ENCODE data around the gene PIH1D2. TPM values are rescaled to one million over a fixed set of nuclear protein-coding genes. Genes with fewer than 3 reads are reported as not detected.
"Not testable (repeated sequence)": the region's sequence is repeated elsewhere in the genome, so short reads cannot be mapped to it uniquely, and the experiment has no call there.

PIH1D2 gene
- total RNA-seq, 2 donors from 2014 or later: 0.82 to 1.0 TPM

DNA sequence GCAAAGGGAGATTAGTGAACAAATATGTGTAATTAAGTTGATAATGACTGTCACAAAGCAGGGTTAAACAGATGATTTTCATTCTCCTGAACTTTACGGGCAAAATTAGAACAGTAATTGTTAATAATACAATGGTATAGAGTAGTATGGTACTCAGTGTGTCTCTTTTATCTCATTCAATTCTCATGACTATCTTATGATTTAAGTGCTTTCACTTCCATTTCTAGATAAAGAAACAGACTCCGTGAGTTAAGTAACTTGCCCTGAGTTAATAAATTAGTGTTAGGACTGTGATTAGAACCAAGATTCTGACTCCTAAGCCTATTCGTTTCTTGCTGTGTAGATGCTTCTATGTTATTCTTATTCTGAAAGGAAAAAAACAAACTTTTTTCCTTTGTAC lies 22.0 kb downstream of the PIH1D2 start:
- H3K9me3 ChIP-seq: no peaks in the 10 kb centered on the region
- no peak overlapping the region for H3K9ac ChIP-seq (ENCODE audit: low read depth in 2 of 2, low read length in 2 of 2)
- no peak for TF ChIP-seq CTCF (IDR thresholded peaks at IDR 0.05)
- H3K4me1 ChIP-seq: no peaks in the 10 kb centered on the region
- DNase-seq: no peak
- H3K27ac ChIP-seq: no peak overlapping the region
- H3K27me3 ChIP-seq: no peaks in the 10 kb centered on the region
- no peak overlapping the region for H3K4me3 ChIP-seq
- intact Hi-C loops (cut with DNase I): no loop called here
- peaks cover 6% of the 10 kb centered on the region for H3K36me3 ChIP-seq

DNA sequence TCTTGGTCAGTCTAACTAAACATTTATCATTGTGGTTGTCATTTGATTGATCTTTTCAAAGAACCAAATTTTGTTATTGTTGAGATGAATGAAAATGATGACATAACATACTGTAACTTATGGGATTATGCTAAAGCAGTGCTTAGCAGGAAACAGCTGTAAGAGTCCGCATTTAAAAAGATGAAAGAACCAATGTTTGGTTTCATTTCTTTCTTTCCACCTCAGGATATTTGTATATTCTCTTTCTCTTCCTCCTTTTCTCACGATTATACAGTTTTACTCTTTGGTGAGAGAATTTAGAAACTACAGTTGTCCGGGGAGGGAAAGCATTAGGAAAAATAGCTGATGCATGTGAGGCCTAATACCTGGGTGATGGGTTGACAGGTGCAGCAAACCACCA lies 23.1 kb downstream of the PIH1D2 start:
- Histone ChIP-seq H3K27me3 (no peaks in the 10 kb centered on the region), H3K9ac (ENCODE audit: low read depth in 2 of 2, low read length in 2 of 2) (no peak overlapping the region), H3K9me3 (no peaks in the 10 kb centered on the region), H3K27ac (no peak overlapping the region), H3K36me3 (peaks cover 6% of the 10 kb centered on the region), H3K4me3 (no peak overlapping the region), H3K4me1 (no peaks in the 10 kb centered on the region)
- no peak for TF ChIP-seq CTCF (IDR thresholded peaks at IDR 0.05)
- intact Hi-C loops (cut with DNase I): no loop called here
- DNase-seq: no peak

- peaks cover 6% of the 10 kb centered on the region for H3K36me3 ChIP-seq
- no peak for TF ChIP-seq CTCF (IDR thresholded peaks at IDR 0.05)
Observed at GRCh38 chr11:112049777-112050176, 24.0 kb downstream of the PIH1D2 start.

DNA sequence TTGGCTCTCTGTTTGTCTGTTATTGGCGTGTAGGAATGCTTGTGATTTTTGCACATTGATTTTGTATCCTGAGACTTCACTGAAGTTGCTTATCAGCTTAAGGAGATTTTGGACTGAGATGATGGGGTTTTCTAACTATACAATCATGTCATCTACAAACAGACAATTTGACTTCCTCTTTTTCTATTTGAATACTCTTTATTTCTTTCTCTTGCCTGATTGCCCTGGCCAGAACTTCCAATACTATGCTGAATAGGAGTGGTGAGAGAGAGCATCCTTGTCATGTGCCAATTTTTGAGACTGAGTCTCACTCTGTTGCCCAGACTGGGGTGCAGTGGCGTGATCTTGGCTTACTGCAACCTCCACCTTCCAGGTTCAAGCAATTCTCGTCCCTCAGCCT lies 25.6 kb downstream of the PIH1D2 start:
- H3K27me3 ChIP-seq; H3K9ac ChIP-seq (ENCODE audit: low read depth in 2 of 2, low read length in 2 of 2); H3K4me1 ChIP-seq; H3K9me3 ChIP-seq; DNase-seq; H3K36me3 ChIP-seq; H3K4me3 ChIP-seq; intact Hi-C loops (cut with DNase I); H3K27ac ChIP-seq: not testable (repeated sequence)

More at GRCh38 chr11:112049777-112050176, 24.0 kb downstream of the PIH1D2 start:
- Histone ChIP-seq H3K9ac (ENCODE audit: low read depth in 2 of 2, low read length in 2 of 2) (no peak overlapping the region), H3K27me3 (no peaks in the 10 kb centered on the region), H3K4me3 (no peak overlapping the region), H3K4me1 (no peaks in the 10 kb centered on the region), H3K27ac (no peak overlapping the region), H3K9me3 (no peaks in the 10 kb centered on the region)
- no peak for DNase-seq
- intact Hi-C loops (cut with DNase I): no loop called here

- H3K4me3 ChIP-seq; H3K9me3 ChIP-seq; intact Hi-C loops (cut with DNase I); H3K9ac ChIP-seq (ENCODE audit: low read depth in 2 of 2, low read length in 2 of 2); H3K4me1 ChIP-seq; H3K36me3 ChIP-seq; H3K27me3 ChIP-seq; H3K27ac ChIP-seq; DNase-seq: not testable (repeated sequence)
Observed at GRCh38 chr11:112046647-112047046, 27.2 kb downstream of the PIH1D2 start.

- Histone ChIP-seq H3K27me3 (no peaks in the 10 kb centered on the region), H3K4me1 (no peaks in the 10 kb centered on the region), H3K9ac (ENCODE audit: low read depth in 2 of 2, low read length in 2 of 2) (no peak overlapping the region), H3K36me3 (peaks cover under 1% of the 10 kb centered on the region), H3K27ac (no peak overlapping the region), H3K4me3 (no peak overlapping the region), H3K9me3 (no peaks in the 10 kb centered on the region)
- intact Hi-C loops (cut with DNase I): no loop called here
- no peak for DNase-seq
- no peak for TF ChIP-seq CTCF (IDR thresholded peaks at IDR 0.05)
Observed at GRCh38 chr11:112044961-112045360, 28.9 kb downstream of the PIH1D2 start.

- H3K4me1 ChIP-seq: no peaks in the 10 kb centered on the region
- no peaks in the 10 kb centered on the region for H3K27me3 ChIP-seq
- H3K4me3 ChIP-seq: no peak overlapping the region
- no peaks in the 10 kb centered on the region for H3K9me3 ChIP-seq
- no peak overlapping the region for H3K9ac ChIP-seq (ENCODE audit: low read depth in 2 of 2, low read length in 2 of 2)
- H3K36me3 ChIP-seq: peaks cover 10% of the 10 kb centered on the region
- TF ChIP-seq CTCF (IDR thresholded peaks at IDR 0.05): no peak
- DNase-seq: no peak
- H3K27ac ChIP-seq: no peak overlapping the region
- intact Hi-C loops (cut with DNase I): no loop called here
Observed at GRCh38 chr11:112042961-112043304, 30.9 kb downstream of the PIH1D2 start.

All from colonic mucosa (tissue), 4 donors.